H1 (cell line): ENCODE data around the gene TNFRSF8. TPM values are rescaled to one million over a fixed set of nuclear protein-coding genes. Genes with fewer than 3 reads are reported as not detected.

Experiments used
- CBX8 ChIP-seq: fragments of 300-800, 300-1000 bp; sonication (generic); IDR thresholded peaks from 2 replicates; pipeline ENCODE4 v1.7.1; 2016; ENCODE audit warnings: low read depth, low read length, borderline replicate concordance
- CHD1 ChIP-seq: IDR thresholded peaks from 2 replicates; pipeline ENCODE4 v1.6.1; 2012; ENCODE audit warnings: low read depth, low read length, improper control_type of control experiment
- CHD2 ChIP-seq: IDR thresholded peaks from 2 replicates; pipeline ENCODE4 v1.6.1; 2012; ENCODE audit warnings: low read length, improper control_type of control experiment
- CHD7 ChIP-seq: fragments of 300-600 bp; sonication (generic); IDR thresholded peaks from 2 replicates; pipeline ENCODE4 v1.7.1; 2012; ENCODE audit warnings: low read length, moderate library complexity, mild to moderate bottlenecking, inconsistent platforms; ENCODE audit not compliant: insufficient replicate concordance
- CREB1 ChIP-seq: IDR thresholded peaks from 2 replicates; pipeline ENCODE4 v1.6.1; 2012; ENCODE audit warnings: inconsistent platforms
- EGR1 ChIP-seq: IDR thresholded peaks from 2 replicates; pipeline ENCODE4 v1.6.1; 2011; ENCODE audit warnings: low read depth, low read length, borderline replicate concordance
- HDAC2 ChIP-seq, 2 experiments: fragments of 300-600 bp in 1 of 2; sonication (generic) in 1 of 2; IDR thresholded peaks; 2 replicates each; pipeline ENCODE4 v1.6.1; 2011 to 2012; ENCODE audit warnings: low read depth in 2 of 2, low read length in 2 of 2, mild to moderate bottlenecking in 2 of 2, moderate library complexity in 2 of 2, borderline replicate concordance in 1 of 2, inconsistent platforms in 1 of 2
- JUN ChIP-seq: IDR thresholded peaks from 2 replicates; pipeline ENCODE4 v1.6.1; 2011; ENCODE audit warnings: low read depth, mild to moderate bottlenecking, improper control_type of control experiment, low read length
- PHF8 ChIP-seq: fragments of 200-600 bp; sonication (generic); conservative IDR thresholded peaks from 2 replicates; pipeline ENCODE4 v1.7.1; 2012; ENCODE audit warnings: low read depth, mild to moderate bottlenecking, inconsistent platforms, low read length, moderate library complexity
- POU5F1 ChIP-seq: IDR thresholded peaks from 2 replicates; pipeline ENCODE4 v1.6.1; 2011; ENCODE audit warnings: low read depth, mild to moderate bottlenecking, low read length, moderate library complexity
- RBBP5 ChIP-seq: IDR thresholded peaks from 2 replicates; pipeline ENCODE4 v1.7.1; 2012; ENCODE audit warnings: low read depth, mild to moderate bottlenecking, inconsistent platforms, low read length, moderate library complexity, borderline replicate concordance
- SRF ChIP-seq: IDR thresholded peaks from 2 replicates; pipeline ENCODE4 v1.6.1; 2011; ENCODE audit warnings: mild to moderate bottlenecking, low read depth, low read length, moderate library complexity
- ZNF274 ChIP-seq: IDR thresholded peaks from 2 replicates; pipeline ENCODE4 v1.7.0; 2012; ENCODE audit warnings: low read length, borderline replicate concordance; ENCODE audit errors: extremely low read depth
- polyA plus RNA-seq, 7 experiments: library from polyadenylated mRNA; depleted of rRNA in 3 of 7; stranded (reverse) in 5 of 7; unstranded in 2 of 7; fragments of >200 nt in 5 of 7; fragments of 200-250 nt in 2 of 7; gene quantifications; 1 replicate in 5 of 7; 2 replicates in 1 of 7; 4 replicates in 1 of 7; pipeline versions ENCODE4 v1.2.1 to v1.2.3, GENCODE V29; 2011 to 2013; ENCODE audit warnings: missing spikeins in 2 of 7, mixed read lengths in 2 of 7
- total RNA-seq: library from RNA; stranded (reverse); fragmentation: NEBNext Ultra II Directional; extraction: Animal tissue kit (Norgen Biotek cat#: 25700); gene quantifications from 2 replicates; pipeline ENCODE4 v1.2.1, GENCODE V29; 2021

TNFRSF8 gene
- total and polyA plus RNA-seq, 2 of the 8 experiments (the other 6 are each of a cell fraction or from before 2014, with no cell fraction given), result 23.2 to 32.7 TPM

GRCh38 chr1:12046749-12047119 is 16.4 kb upstream of the TNFRSF8 start (continued):
- TF ChIP-seq CHD7 (no peak), CBX8 (no peak), ZNF274 (no peak), RBBP5 (no peak), HDAC2 (IDR thresholded peaks at IDR 0.05; ENCODE audit: borderline replicate concordance in 1 of 2, low read depth in 2 of 2, low read length in 2 of 2) (no peak), CHD1 (no peak), POU5F1 (no peak), CREB1 (no peak), JUN (no peak), SRF (no peak), PHF8 (no peak), EGR1 (no peak), CHD2 (no peak)
